Subcutaneous abdominal adipose tissue (tissue), 5 donors: ENCODE measurements around the gene PGAM1.

ENCODE experiments used
- H3K27ac ChIP-seq: one replicate; pipeline ENCODE4 v1.7.0; 2013; ENCODE audit warnings: low read depth, mild to moderate bottlenecking, inconsistent platforms, low read length, moderate library complexity
- H3K27me3 ChIP-seq, 5 donors: one replicate each; pipeline ENCODE4 v1.7.0; 2013; ENCODE audit warnings: low read length in 5 of 5, inconsistent platforms in 1 of 5; ENCODE audit not compliant: control insufficient read depth in 5 of 5, insufficient read depth in 4 of 5
- H3K36me3 ChIP-seq, 5 donors: one replicate each; pipeline ENCODE4 v1.7.0; 2013; ENCODE audit warnings: low read length in 5 of 5; ENCODE audit not compliant: control insufficient read depth in 5 of 5, insufficient read depth in 5 of 5
- H3K4me1 ChIP-seq, 5 donors: one replicate each; pipeline ENCODE4 v1.7.0; 2013; ENCODE audit warnings: low read length in 5 of 5, mild to moderate bottlenecking in 3 of 5, moderate library complexity in 1 of 5; ENCODE audit not compliant: control insufficient read depth in 5 of 5, insufficient read depth in 5 of 5
- H3K4me3 ChIP-seq, 5 donors: one replicate each; pipeline ENCODE4 v1.7.0; 2013; ENCODE audit warnings: low read length in 5 of 5, low read depth in 1 of 5
- H3K9ac ChIP-seq, 5 donors: one replicate each; pipeline ENCODE4 v1.7.0; 2013; ENCODE audit warnings: low read length in 5 of 5, mild to moderate bottlenecking in 4 of 5, moderate library complexity in 3 of 5
- H3K9me3 ChIP-seq, 5 donors: one replicate each; pipeline ENCODE4 v1.7.0; 2013; ENCODE audit warnings: low read length in 5 of 5; ENCODE audit not compliant: control insufficient read depth in 5 of 5
- donor health status: healthy.
- donor health status: healthy.
- donor health status: healthy.
- donor health status: healthy.
- donor health status: healthy.

PGAM1 gene

DNA sequence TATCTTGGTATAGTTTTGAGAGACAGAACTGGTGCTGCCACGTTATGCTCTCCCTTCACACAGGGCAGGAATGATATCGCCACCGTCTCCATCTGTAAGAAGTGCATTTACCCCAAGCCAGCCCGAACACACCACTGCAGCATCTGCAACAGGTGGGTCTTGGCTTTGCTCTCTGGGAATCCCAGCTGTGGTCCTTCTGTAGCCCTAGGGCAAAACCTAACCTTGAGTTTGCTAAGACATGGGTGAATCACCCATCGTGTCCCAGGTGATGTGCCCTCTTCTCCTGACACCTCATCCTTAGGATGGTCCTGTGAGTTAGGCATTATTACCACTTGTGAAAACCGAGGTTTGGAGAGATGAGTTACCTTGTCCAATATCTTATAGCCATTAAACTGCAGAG lies 26.4 kb downstream of the PGAM1 start:
- H3K4me3 ChIP-seq: no peak overlapping the region
- H3K27me3 ChIP-seq: no peaks in the 10 kb centered on the region
- H3K9me3 ChIP-seq: no peaks in the 10 kb centered on the region
- no peak overlapping the region for H3K27ac ChIP-seq
- no peak overlapping the region for H3K9ac ChIP-seq
- peaks cover 0 to 49% (median 32%) of the 10 kb centered on the region in 5 donors for H3K36me3 ChIP-seq
- H3K4me1 ChIP-seq: peaks cover 6 to 30% (median 27%) of the 10 kb centered on the region in 5 donors

DNA sequence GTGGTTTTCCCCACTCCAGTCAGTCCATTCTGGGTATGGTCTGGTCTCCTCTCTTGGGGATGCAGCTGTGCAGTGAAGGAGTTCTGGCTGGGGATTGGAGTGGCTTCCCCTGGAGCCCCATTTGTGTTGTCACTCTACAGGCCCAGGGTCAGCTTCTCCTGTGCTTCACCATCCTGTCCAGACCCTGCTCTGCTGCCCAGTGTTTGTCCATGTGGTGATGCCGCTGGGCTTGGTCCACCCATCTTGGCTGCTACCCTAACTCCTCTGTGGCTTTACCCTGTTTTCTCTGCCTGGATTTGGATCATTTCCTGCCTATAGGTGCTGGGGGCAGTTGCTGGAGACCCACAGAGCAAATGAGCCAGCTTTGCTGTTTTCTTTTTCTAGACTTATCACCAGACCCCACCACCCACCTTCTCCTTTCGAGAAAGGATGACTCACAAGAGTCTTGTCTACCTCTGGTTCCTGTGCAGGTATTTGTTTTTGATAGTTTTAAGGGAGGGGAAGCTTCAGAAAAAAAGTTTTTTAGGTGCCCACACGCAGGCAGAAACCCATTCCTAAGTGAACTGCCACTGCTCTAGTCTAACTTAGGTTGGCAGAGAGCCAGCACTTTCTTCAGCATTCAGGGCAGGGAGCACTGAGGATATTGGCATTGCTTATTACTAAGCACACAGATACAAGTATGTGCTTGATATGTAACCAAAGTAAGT lies 28.5 kb downstream of the PGAM1 start:
- Histone ChIP-seq H3K9ac (peak overlapping the region in 2 of 5 donors; percentile 29 to 44), H3K27me3 (no peaks in the 10 kb centered on the region), H3K4me1 (peaks cover 4 to 26% (median 22%) of the 10 kb centered on the region in 5 donors), H3K36me3 (peaks cover 0 to 69% (median 51%) of the 10 kb centered on the region in 5 donors), H3K27ac (peak overlapping the region; percentile 42), H3K9me3 (no peaks in the 10 kb centered on the region), H3K4me3 (no peak overlapping the region)

DNA sequence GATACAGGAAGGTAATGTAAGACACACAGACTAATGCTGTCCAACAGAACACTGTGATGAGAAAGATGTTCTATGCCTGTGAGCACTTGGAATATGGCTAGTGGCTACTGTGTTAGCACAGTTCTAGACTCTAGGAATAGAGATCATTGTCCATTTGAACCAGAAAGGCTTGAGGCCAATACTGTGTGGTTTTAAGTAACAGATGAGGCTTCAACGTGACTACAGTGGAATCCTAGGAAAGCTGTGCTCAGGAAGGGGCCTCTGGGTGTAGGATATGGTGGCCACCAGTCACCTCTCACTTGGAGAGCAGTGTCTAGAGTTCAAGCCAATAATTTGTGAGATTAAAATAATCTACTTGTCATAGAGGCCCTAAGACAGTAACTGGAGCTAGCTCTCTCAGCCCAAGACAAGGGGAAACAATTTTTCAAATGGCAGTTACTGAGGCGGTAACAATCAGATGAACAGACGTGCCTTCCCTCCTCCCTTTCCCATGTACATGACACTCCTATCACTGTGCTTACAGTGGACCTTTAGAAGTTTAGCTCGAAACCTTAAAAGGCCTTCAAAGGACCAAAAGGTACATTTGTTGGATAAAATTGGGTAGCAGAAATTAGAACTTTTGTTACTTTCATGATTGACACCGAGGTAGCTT lies 30.2 kb downstream of the PGAM1 start:
- no peaks in the 10 kb centered on the region for H3K27me3 ChIP-seq
- peaks cover 4 to 18% (median 16%) of the 10 kb centered on the region in 5 donors for H3K4me1 ChIP-seq
- peak overlapping the region; percentile 42 for H3K27ac ChIP-seq
- H3K9ac ChIP-seq: no peak overlapping the region
- no peaks in the 10 kb centered on the region for H3K9me3 ChIP-seq
- H3K36me3 ChIP-seq: peaks cover 7 to 82% (median 68%) of the 10 kb centered on the region in 5 donors
- no peak overlapping the region for H3K4me3 ChIP-seq

DNA sequence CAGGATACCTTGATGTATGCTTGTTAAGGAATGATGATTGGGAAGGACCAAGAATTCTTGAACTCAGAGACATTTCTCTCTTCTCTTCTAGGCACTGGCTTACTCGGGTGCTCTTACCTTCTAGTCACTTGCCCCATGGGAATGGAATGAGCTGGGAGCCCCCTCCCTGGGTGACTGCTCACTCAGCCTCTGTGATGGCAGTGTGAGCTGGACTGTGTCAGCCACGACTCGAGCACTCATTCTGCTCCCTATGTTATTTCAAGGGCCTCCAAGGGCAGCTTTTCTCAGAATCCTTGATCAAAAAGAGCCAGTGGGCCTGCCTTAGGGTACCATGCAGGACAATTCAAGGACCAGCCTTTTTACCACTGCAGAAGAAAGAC lies 30.7 kb downstream of the PGAM1 start:
- Histone ChIP-seq H3K9ac (no peak overlapping the region), H3K27me3 (no peaks in the 10 kb centered on the region), H3K9me3 (no peaks in the 10 kb centered on the region), H3K27ac (no peak overlapping the region), H3K4me1 (peaks cover 4 to 18% (median 15%) of the 10 kb centered on the region in 5 donors), H3K4me3 (no peak overlapping the region), H3K36me3 (peaks cover 7 to 85% (median 73%) of the 10 kb centered on the region in 5 donors)

DNA sequence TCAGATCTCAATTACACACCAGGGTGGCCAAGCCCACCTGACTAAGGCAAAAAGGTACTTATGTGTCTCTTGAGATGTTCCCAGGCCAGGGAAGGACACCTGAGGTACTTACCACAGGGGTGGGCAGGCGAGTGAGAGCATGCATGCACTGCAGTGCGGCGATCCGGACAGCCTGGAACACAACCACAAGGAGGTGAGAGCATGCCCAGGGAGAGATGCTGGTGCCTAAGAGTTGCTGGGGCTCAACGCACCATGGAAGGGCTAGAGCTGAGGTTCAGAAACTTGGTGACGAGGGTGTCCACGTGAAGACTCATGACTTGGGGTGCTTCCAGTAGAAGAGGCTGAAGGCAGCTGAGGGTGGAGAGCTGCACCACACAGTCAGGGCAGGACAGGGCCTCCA lies 33.1 kb downstream of the PGAM1 start:
- Histone ChIP-seq H3K4me3 (no peak overlapping the region), H3K27ac (no peak overlapping the region), H3K9ac (no peak overlapping the region), H3K4me1 (peaks cover 4 to 21% (median 11%) of the 10 kb centered on the region in 5 donors), H3K27me3 (no peaks in the 10 kb centered on the region), H3K9me3 (no peaks in the 10 kb centered on the region), H3K36me3 (peaks cover 7 to 89% (median 86%) of the 10 kb centered on the region in 5 donors)

DNA sequence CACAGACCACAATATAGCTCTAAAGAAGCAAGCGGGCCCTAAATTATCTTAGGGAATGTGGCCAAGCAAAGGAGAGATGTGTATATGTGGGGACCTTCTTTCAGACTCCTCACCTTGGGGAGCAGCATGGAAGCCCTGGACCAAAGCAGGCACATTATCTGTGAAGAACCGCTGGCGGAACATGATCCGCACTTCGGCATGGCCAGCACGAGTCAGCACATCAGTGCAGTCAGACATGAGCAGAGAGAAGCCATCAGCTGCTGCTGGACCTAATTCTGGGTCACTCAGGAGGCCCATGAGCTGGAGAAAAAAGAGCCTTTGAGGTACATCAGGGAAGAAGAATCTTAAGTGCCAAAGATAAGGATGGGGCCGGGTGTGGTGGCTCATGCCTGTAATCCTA lies 33.9 kb downstream of the PGAM1 start:
- peaks cover under 1 to 15% (median 7%) of the 10 kb centered on the region in 5 donors for H3K4me1 ChIP-seq
- H3K9ac ChIP-seq: peak overlapping the region in 1 of 5 donors; percentile 23
- no peaks in the 10 kb centered on the region for H3K27me3 ChIP-seq
- H3K9me3 ChIP-seq: no peaks in the 10 kb centered on the region
- peaks cover 7 to 94% (median 84%) of the 10 kb centered on the region in 5 donors for H3K36me3 ChIP-seq
- H3K4me3 ChIP-seq: no peak overlapping the region
- H3K27ac ChIP-seq: no peak overlapping the region

DNA sequence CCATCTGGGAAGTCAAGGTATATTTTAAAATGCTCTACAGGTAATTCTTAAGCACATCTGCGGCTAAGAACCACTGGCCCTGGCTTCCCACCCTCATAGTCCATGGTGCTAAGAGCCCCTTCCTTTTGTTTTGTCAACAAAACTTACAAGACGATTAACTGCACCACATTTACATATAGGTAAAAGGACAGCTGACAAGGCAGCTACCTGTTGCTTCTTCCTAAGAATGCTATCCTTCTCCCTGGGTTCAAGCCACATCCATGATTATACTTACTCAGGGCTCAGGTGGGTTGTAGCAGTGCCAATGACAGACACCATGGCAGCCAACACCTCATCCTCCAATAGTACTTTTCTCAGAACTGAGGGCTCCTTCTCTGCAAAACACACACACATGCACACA lies 36.3 kb downstream of the PGAM1 start:
- Histone ChIP-seq H3K4me1 (peaks cover 4 to 27% (median 19%) of the 10 kb centered on the region in 5 donors), H3K4me3 (no peak overlapping the region), H3K9me3 (no peaks in the 10 kb centered on the region), H3K27me3 (no peaks in the 10 kb centered on the region), H3K27ac (no peak overlapping the region), H3K36me3 (peaks cover 7 to 94% (median 89%) of the 10 kb centered on the region in 5 donors), H3K9ac (no peak overlapping the region)

DNA sequence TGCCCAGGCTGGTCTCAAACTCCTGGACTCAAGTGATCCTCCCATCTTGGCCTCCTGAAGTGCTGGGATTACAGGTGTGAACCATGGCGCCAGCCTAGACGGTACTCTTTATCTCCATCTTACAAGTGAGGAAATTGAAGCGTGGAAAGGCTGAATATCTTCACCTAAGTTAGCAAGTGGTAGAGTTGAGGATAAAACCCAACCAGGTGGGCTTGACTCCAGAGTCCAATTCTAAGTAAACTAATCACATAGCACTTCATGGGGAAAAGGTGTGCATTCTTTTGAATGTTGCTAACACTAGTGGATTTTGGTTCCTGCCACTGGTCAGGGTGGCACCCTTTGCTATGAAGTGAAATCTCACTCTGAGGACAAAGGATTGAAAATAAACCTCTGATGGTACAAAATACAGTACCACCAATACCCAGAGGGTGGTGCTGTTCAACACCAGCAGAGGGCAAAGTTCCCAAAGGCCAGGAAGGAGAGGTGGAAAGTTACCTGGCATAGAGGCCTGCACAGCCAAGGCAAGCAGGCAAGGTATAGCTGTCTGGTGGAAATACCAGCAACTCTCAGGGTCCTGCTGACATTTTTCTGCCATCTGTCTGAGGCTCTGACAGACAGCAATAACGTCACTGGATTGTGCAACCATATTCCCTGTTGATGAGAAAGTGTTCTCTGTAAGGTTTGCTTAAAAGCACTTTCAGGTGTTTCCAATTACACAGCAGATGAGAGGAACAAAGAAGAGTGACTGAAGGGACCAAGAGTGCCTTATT lies 37.6 kb downstream of the PGAM1 start:
- Histone ChIP-seq H3K4me1 (peaks cover 4 to 27% (median 19%) of the 10 kb centered on the region in 5 donors), H3K27me3 (no peaks in the 10 kb centered on the region), H3K9ac (no peak overlapping the region), H3K36me3 (peaks cover 10 to 95% (median 90%) of the 10 kb centered on the region in 5 donors), H3K9me3 (no peaks in the 10 kb centered on the region), H3K27ac (no peak overlapping the region), H3K4me3 (no peak overlapping the region)

DNA sequence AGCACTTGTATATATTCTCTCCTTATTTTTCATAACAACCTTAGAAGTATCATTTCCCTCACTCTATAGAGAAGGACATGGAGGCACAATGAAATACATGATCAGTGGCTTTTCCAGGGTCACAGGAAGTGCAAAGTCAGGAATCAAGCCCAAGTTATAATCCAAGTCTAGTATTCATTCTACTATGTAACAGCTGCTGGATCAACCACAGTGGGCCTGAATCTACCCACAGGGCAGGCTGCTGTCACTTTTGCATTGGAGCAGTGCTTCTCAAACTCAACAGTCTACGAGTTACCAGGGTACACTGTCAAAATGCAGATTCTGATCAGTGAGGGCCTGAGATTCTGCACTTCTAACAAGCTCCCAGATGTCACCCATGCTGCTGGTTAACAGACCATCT lies 38.2 kb downstream of the PGAM1 start:
- H3K9me3 ChIP-seq: no peaks in the 10 kb centered on the region
- H3K9ac ChIP-seq: no peak overlapping the region

More for the DNA sequence above, 38.2 kb downstream of the PGAM1 start:
- no peak overlapping the region for H3K4me3 ChIP-seq
- H3K27ac ChIP-seq: no peak overlapping the region
- H3K4me1 ChIP-seq: peaks cover 4 to 27% (median 19%) of the 10 kb centered on the region in 5 donors
- no peaks in the 10 kb centered on the region for H3K27me3 ChIP-seq
- peaks cover 11 to 95% (median 89%) of the 10 kb centered on the region in 5 donors for H3K36me3 ChIP-seq
